Limb (tissue), 2 donors: Measurements from ENCODE around the gene CIT.

Source experiments
- DNase-seq, 2 donors: peaks; one replicate each; pipeline ENCODE4 v3.0.0-alpha.2; 2016; ENCODE audit errors: extremely low spot score in 2 of 2

CIT gene

DNA sequence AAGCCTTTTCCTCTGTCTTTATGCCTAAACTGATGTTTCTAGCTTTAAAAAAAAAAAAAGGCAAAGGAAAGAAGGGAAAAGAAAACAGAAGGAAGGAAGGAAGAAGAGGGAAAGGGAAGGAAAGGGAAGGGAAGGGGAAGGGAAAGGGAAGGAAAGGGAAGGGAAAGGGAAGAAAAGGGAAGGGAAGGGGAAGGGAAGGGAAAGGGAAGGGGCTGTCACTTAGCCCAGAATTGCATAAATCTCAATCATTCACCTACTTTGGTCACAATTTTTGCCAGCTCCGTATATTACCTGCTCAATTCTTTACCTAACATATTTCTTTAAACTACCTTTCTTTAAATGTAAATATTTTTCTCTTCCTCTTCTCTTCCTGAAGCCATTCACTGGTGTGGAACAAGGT lies 26.8 kb downstream of the CIT start:
- no peak for DNase-seq

- DNase-seq = no peak
Observed at GRCh38 chr12:119843100-119843499, 34.0 kb downstream of the CIT start.

- no peak for DNase-seq
Observed at GRCh38 chr12:119842380-119842779, 34.7 kb downstream of the CIT start.

DNA sequence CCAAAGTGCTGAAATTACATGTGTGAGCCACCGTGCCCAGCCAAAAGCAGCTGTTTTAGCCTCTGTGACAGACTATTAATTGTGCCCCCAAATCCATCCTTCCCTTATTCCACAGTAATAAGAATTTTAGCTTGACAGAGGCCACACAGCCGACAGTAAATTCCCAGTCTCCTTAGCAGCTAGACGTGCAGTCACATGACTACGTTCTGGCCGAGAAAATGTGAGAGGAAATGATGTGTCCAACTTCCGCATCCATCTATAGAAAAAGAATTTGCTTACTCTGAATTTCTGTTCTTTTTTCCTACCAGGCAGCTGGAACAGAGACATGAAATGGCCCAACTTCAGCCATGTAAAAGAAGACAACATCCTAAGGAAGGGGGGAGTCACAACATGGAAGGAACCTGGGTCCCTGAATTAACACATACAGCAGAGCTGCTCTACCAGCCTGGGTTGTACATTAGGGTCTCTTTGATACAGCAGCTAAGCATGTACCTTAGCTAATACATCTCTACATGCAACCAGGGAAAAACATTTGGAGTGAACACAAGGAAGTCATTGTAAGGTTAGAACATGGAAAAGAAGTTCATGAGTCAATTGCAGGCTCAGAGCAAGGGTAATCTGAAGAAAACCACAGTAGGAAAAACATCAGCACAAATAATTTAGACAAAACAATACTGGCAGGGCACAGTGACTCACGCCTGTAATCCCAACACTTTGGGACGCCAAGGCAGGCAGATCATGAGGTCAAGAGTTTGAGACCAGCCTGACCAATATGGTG lies 35.5 kb downstream of the CIT start:
- DNase-seq = no peak

DNA sequence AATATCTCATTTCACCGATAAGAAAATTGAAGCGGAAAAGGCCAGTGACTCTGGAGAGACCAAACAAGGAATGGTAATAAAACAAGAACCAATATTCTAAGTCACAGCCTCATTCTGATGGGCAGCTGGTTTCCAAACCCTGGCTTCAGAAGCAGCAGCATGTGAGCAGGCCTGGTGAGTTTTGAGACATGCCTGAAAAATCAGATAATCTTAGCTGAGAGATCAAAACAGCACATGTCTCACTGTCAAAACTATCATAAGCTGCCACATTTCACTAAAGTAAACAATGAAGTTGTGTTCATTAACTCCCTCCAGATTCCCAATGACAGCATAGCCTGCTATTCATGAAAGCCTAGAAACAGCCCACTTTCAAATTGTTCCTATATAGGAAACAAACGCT lies 36.5 kb downstream of the CIT start:
- DNase-seq = no peak

DNA sequence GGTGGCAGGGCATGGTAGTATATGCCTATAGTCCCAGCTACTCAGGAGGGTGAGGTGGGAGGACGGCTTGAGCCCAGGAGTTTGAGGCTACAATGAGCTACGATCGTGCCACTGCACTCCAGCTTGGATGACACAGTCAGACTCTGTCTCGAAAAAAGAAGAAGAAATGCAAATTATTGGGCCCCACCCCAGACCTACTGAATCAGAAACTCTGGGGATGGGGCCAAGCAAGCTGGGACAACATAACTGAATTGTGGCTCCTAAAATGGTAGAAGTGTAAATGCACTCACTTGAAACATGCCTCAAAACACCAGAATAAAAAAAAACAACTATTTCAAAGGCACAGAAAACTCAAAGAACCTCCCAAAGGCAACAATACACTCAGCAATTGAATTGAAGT lies 37.0 kb downstream of the CIT start:
- no peak for DNase-seq

- DNase-seq = no peak
Observed at GRCh38 chr12:119838826-119839600, 38.1 kb downstream of the CIT start.

DNA sequence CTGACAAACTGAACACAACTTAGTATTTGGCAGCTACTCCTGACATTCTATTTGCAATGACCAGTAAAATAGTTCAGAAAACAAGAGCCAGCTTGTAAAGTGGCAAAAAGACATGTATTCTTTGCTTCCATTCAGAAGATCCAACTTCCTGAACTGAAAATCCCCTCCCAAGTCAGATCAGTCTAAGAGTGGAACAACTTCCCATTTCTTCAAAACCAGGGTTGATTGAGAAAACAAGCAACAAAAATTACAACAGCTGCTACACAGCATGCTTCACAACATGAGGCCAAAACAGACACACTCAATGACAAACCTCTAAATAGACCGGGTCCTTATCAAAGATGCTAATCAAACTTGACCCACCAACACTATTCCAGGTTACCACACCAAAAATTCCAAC lies 40.3 kb downstream of the CIT start:
- DNase-seq = no peak

- DNase-seq = no peak
Observed at GRCh38 chr12:119835068-119835467, 42.1 kb downstream of the CIT start.

GRCh38 chr12:119829439-119829838 lies 47.7 kb downstream of the CIT start:
- no peak for DNase-seq

DNA sequence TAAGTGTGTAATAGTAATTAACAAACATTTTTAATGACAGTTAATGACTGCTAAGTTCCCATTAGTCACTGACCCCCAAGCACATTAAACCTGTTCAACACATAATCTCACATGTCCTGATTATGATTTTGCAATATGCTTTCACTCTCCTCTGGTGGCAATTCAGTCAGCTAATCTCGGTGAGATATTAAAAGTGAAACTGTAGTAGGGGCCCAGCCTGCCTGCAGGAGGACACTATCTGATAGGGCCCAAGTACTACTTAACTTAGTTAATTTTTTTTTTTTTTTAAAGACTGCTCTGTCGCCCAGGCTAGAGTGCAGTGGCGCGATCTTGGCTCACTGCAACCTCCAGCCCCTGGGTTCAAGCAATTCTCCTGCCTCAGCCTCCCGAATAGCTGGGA lies 48.8 kb downstream of the CIT start:
- DNase-seq = no peak

DNA sequence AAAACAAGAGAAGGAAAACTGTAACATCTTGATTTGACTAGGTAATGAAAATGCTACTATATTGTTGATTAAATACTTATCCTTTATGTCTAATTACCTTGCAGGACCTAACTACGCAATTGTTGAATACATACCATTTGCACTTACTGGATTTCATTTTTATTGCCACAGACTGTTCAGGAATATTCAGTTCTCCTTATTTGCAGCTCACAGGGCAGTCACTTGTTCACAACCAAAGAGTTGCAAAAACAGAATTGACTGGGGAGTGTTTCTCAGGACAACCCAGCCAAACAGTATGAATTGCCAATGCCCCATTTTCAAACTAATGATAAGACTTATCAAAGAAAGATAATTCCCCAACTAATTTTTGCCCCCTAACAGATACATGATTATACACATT lies 49.4 kb downstream of the CIT start:
- no peak for DNase-seq

- no peak for DNase-seq
Observed at GRCh38 chr12:119826661-119827445, 50.3 kb downstream of the CIT start.

- no peak for DNase-seq
Observed at GRCh38 chr12:119825262-119825661, 51.9 kb downstream of the CIT start.

GRCh38 chr12:119822046-119822445 lies 55.1 kb downstream of the CIT start:
- no peak for DNase-seq

- no peak for DNase-seq
Observed at GRCh38 chr12:119819322-119819721, 57.8 kb downstream of the CIT start.

GRCh38 chr12:119817546-119818343 lies 59.4 kb downstream of the CIT start:
- no peak for DNase-seq

DNA sequence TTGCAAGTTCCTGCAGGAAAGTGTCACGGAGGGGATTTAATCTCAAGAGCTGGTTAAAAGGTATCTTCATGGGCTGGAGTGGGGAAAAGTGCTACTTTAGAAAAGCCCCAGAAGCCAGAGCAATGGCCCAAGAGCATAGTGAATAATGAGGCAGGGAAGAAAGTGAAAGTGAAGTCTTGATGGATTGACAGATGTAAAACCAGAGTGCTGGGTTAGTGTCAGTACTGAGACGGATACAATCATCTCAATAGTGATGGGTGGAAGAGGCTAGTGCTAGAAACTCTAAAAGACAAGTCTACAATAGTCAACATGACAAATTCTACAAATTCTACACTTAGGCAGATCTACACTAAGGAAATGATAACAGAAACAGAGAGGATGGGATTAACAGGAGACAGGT lies 68.1 kb downstream of the CIT start:
- DNase-seq = no peak

DNA sequence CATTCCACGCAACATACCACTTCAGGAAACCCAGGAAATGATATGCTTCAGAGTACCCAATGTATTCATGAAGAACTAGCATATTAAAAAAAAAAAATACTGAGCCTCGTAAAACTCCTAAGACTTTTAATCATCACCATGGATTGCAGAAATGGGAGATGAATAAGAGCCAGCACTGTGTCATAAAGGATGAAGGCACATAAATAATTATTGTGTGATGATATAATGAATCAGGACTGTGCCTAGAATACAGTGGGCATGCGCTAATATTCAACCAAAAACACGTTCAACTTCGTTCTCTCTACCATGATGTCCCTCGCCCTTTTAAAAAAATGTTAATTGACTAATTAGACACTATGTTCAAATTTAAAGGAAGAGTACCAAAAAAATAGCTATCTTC lies 68.7 kb downstream of the CIT start:
- no peak for DNase-seq

DNA sequence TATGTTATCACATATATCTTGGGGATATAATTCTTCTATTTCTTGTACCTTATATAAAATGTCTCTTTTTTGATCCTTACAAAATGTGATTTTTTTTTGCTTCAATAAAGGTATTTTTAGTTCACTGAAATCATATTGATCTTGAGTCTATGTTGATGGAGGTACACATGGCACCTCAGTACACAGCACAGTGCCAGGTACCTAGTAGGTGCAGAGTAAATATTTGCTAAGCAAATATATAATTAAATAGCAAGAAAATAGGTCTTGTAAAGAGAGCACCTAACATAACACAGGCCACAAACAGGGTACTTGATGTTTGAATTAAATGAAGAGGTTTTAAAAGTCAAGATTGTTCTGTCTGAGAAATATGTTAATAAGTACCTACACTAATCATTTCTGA lies 69.7 kb downstream of the CIT start:
- no peak for DNase-seq

DNA sequence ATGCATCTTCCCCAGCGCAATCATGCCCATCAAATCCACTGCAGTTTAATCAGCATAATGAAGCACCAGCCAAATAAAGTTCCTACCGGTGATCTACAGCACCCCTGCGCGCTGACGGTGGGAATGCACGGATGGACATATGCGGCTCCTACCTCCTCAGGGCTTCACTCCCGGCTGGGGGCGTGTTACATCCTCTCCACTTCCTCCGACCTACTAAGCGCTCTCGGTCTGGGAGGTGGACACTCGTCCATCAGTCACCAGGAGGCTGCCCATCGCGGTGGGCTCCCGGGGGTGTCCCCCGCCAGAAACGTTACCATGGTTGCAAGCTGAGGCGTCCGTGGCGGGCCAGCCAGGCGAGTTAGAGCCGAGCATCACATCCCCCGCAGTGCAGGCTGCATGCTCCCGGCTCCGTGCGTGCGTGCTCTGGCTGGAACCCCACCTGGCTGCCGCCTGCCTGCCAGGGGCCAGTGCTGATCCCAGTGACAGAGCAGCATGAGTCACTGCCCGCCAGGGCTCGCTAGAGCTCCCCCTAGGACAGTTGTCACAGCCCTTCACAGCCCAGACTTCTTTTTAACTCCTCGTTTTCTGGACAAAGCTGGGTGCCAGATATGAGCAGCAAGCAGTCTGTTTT lies 73.0 kb downstream of the CIT start:
- DNase-seq = peak; percentile 62 to 78
